Adrenal gland (tissue), 5 donors: Measurements from ENCODE around the gene CREBBP.

Experiments used
- POLR2A ChIP-seq, 2 donors: fragments of 450-650 bp; IDR thresholded peaks; one replicate each; pipeline ENCODE4 v1.6.1; 2017; ENCODE audit warnings: antibody characterized with exemption in 2 of 2, mild to moderate bottlenecking in 2 of 2, moderate library complexity in 1 of 2
- TF ChIP-seq, protein P1 (sequence below), 6 experiments: fragments of 450-650 bp in 4 of 6; fragments of 200-600 bp in 2 of 6; sonication (generic) in 1 of 6; IDR thresholded peaks; 1 replicate in 5 of 6; 2 replicates in 1 of 6; pipeline versions ENCODE4 v1.5.1 to v1.8.0; 2016 to 2021; ENCODE audit warnings: antibody characterized with exemption in 6 of 6, mild to moderate bottlenecking in 2 of 6, moderate library complexity in 1 of 6
- donor health status: DM: no; HTN: no; CAD: no.

- TF ChIP-seq, protein P1, sequence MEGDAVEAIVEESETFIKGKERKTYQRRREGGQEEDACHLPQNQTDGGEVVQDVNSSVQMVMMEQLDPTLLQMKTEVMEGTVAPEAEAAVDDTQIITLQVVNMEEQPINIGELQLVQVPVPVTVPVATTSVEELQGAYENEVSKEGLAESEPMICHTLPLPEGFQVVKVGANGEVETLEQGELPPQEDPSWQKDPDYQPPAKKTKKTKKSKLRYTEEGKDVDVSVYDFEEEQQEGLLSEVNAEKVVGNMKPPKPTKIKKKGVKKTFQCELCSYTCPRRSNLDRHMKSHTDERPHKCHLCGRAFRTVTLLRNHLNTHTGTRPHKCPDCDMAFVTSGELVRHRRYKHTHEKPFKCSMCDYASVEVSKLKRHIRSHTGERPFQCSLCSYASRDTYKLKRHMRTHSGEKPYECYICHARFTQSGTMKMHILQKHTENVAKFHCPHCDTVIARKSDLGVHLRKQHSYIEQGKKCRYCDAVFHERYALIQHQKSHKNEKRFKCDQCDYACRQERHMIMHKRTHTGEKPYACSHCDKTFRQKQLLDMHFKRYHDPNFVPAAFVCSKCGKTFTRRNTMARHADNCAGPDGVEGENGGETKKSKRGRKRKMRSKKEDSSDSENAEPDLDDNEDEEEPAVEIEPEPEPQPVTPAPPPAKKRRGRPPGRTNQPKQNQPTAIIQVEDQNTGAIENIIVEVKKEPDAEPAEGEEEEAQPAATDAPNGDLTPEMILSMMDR (IDR thresholded peaks at IDR 0.05): no peak
- no peak for TF ChIP-seq POLR2A (IDR thresholded peaks at IDR 0.05)
These were observed 204.8 kb downstream of the CREBBP start for GRCh38 chr16:3675601-3676130.
